K562 (cell line): ENCODE data around the gene GBF1. TPM values are rescaled to one million over a fixed set of nuclear protein-coding genes. Genes with fewer than 3 reads are reported as not detected.

Experiments used
- ATAC-seq: fragments of 200-7000 bp; cut with Tn5 transposase; 3 replicates; pipeline ENCODE4 v1.9.1; 2020; ENCODE audit warnings: moderate library complexity
- BruUV-seq: library from RNA; stranded (reverse); fragments of 400-500 nt; replicated peaks from 2 replicates; lab custom pipeline; 2021; lab: Mats Ljungman, UMichigan
- CTCF ChIA-PET: fragments of 300-600 bp; formaldehyde crosslinking; extraction: SDS; loops from one replicate; lab custom pipeline; 2021; ENCODE audit warnings: low intra/inter-chr PET ratio; lab: Yijun Ruan, JAX
- POLR2A ChIA-PET: fragments of 300-600, 350-650 bp; sonication (Branson Sonifier 250); formaldehyde crosslinking; extraction: SDS; loops from one replicate; lab custom pipeline; 2021; ENCODE audit warnings: antibody characterized with exemption, inconsistent platforms; lab: Yijun Ruan, JAX
- DNase-seq, 4 experiments: peaks; one replicate each; pipeline versions ENCODE4 v3.0.0 to v3.0.0-alpha.2; 2011 to 2018; ENCODE audit warnings: low spot score in 3 of 4, mixed read lengths in 3 of 4; ENCODE audit errors: extremely low read depth in 1 of 4
- FAIRE-seq: peaks from 2 replicates; lab custom pipeline; 2011; peaks lifted over from hg19 to GRCh38; lab: Jason Lieb, UNC
- H2AFZ ChIP-seq: 2 replicates; pipeline ENCODE4 v1.6.0; 2011; ENCODE audit warnings: low read depth, low read length, control low read depth, inconsistent platforms
- H3K27ac ChIP-seq: fragments of 200-600 bp; 3 replicates; pipeline ENCODE4 v1.8.0; 2011; ENCODE audit warnings: low read depth, mild to moderate bottlenecking, control low read depth, inconsistent platforms, low read length, moderate library complexity, mixed read lengths; ENCODE audit errors: extremely low read depth
- H3K27me3 ChIP-seq, 2 experiments: fragments of 300-600 bp in 1 of 2; 2 replicates in 1 of 2; 3 replicates in 1 of 2; pipeline versions ENCODE4 v1.6.0 to v1.8.0; 2011; ENCODE audit warnings: inconsistent platforms in 2 of 2, low read length in 2 of 2, mild to moderate bottlenecking in 1 of 2, mixed read lengths in 1 of 2, moderate library complexity in 1 of 2; ENCODE audit not compliant: control insufficient read depth in 2 of 2, insufficient read depth in 2 of 2
- H3K36me3 ChIP-seq: fragments of 300-600 bp; 3 replicates; pipeline ENCODE4 v1.8.0; 2011; ENCODE audit warnings: mild to moderate bottlenecking, low read length, inconsistent platforms; ENCODE audit not compliant: control insufficient read depth, insufficient read depth
- H3K4me1 ChIP-seq, 2 experiments: fragments of 200-600 bp in 1 of 2; replicated peaks in 1 of 2; 2 replicates in 1 of 2; 3 replicates in 1 of 2; pipeline versions ENCODE4 v1.5.1 to v1.8.0; 2011; ENCODE audit warnings: inconsistent platforms in 2 of 2, low read length in 2 of 2, mild to moderate bottlenecking in 1 of 2, mixed read lengths in 1 of 2, moderate library complexity in 1 of 2; ENCODE audit not compliant: control insufficient read depth in 2 of 2, insufficient read depth in 2 of 2
- H3K4me2 ChIP-seq: 2 replicates; pipeline ENCODE4 v1.6.1; 2011; ENCODE audit warnings: low read length, control low read depth, inconsistent platforms, mixed read lengths; ENCODE audit not compliant: insufficient read depth
- H3K4me3 ChIP-seq: fragments of 200-600 bp; sonication (generic), shearing (Covaris generic); 2 replicates; pipeline ENCODE4 v1.5.1; 2016; ENCODE audit warnings: control low read depth, inconsistent platforms
- H3K79me2 ChIP-seq: fragments of 200-600 bp; 3 replicates; pipeline ENCODE4 v1.8.0; 2011; ENCODE audit warnings: low read length, inconsistent platforms; ENCODE audit not compliant: control insufficient read depth, insufficient read depth
- H3K9ac ChIP-seq, 2 experiments: 2 replicates each; pipeline versions ENCODE4 v1.6.0 to v1.6.1; 2011; ENCODE audit warnings: low read depth in 2 of 2, low read length in 2 of 2, control low read depth in 1 of 2, inconsistent platforms in 1 of 2, mild to moderate bottlenecking in 1 of 2, mixed read lengths in 1 of 2; ENCODE audit not compliant: insufficient read depth in 1 of 2
- H3K9me1 ChIP-seq: one replicate; pipeline ENCODE4 v1.6.0; 2011; ENCODE audit warnings: inconsistent platforms, mild to moderate bottlenecking, low read length, moderate library complexity; ENCODE audit not compliant: control insufficient read depth, insufficient read depth
- H3K9me3 ChIP-seq: replicated peaks from 2 replicates; pipeline ENCODE4 v1.5.1; 2011; ENCODE audit warnings: low read depth, low read length, inconsistent platforms; ENCODE audit not compliant: control insufficient read depth, insufficient read depth
- H4K20me1 ChIP-seq: replicated peaks from 2 replicates; pipeline ENCODE4 v1.6.1; 2011; ENCODE audit warnings: low read length, inconsistent platforms, mixed read lengths; ENCODE audit not compliant: control insufficient read depth, insufficient read depth
- DLX4 ChIP-seq: fragments of 250-450 bp; sonication (Bioruptor Pico); IDR thresholded peaks from 2 replicates; pipeline ENCODE4 v1.6.1; 2021; ENCODE audit warnings: mild to moderate bottlenecking
- EGR1 ChIP-seq: fragments of 450-650 bp; conservative IDR thresholded peaks from 2 replicates; pipeline ENCODE4 v1.6.1; 2017; ENCODE audit warnings: mild to moderate bottlenecking
- MGA ChIP-seq: fragments of 450-650 bp; IDR thresholded peaks from 2 replicates; pipeline ENCODE4 v1.6.1; 2016; ENCODE audit warnings: mild to moderate bottlenecking, moderate library complexity
- POLR2G ChIP-seq: fragments of 200-400 bp; formaldehyde crosslinking; IDR thresholded peaks from 2 replicates; pipeline ENCODE4 v1.6.1; 2017; ENCODE audit warnings: low read depth, mild to moderate bottlenecking, antibody characterized with exemption, low read length, moderate library complexity
- TCF3 ChIP-seq: sonication (generic); formaldehyde crosslinking; IDR thresholded peaks from 2 replicates; pipeline ENCODE4 v1.4.0; 2020; ENCODE audit warnings: mild to moderate bottlenecking, missing genetic modification reagents
- ZNF431 ChIP-seq: sonication (generic); formaldehyde crosslinking; IDR thresholded peaks from 2 replicates; pipeline ENCODE4 v1.8.0; 2022; ENCODE audit warnings: mild to moderate bottlenecking, missing genetic modification reagents
- WGBS: fragments of 100-300 bp; shearing (Covaris generic); methylation state at CpG from one replicate; pipeline ENCODE4 v1.1.6; 2016; ENCODE audit warnings: low coverage, mixed read lengths; ENCODE audit not compliant: insufficient coverage; ENCODE audit errors: missing lambda C conversion rate; 5-methylcytosine and 5-hydroxymethylcytosine counted together
- in situ Hi-C: fragments of 300-500 bp; cut with MboI; formaldehyde crosslinking; loops from 4 replicates; pipeline ENCODE4 v1.15.0; 2018; ENCODE audit warnings: inconsistent platforms, mixed read lengths
- intact Hi-C: fragments of 100-400 bp; cut with micrococcal nuclease; formaldehyde crosslinking; loops from 2 replicates; pipeline ENCODE4 v1.14.2; 2022
- polyA plus RNA-seq, 8 experiments: library from polyadenylated mRNA; depleted of rRNA in 4 of 8; stranded (reverse) in 5 of 8; unstranded in 3 of 8; fragments of >200 nt; fragmentation: Nextera tagmentation in 2 of 8; fragmentation: Illumina TruSeq in 1 of 8; extraction: Ambion mirVana in 2 of 8; extraction: Trizol in 1 of 8; gene quantifications; 2 replicates each; pipeline versions ENCODE4 v1.2.1 to v1.2.3, GENCODE V29; 2011 to 2014; ENCODE audit warnings: inconsistent platforms in 1 of 8, missing spikeins in 1 of 8
- total RNA-seq, 7 experiments: library from RNA; depleted of rRNA in 6 of 7; stranded (reverse); fragments of >200 nt in 6 of 7; fragmentation: Illumina TruSeq in 2 of 7; extraction: Trizol in 2 of 7; gene quantifications; 2 replicates each; pipeline versions ENCODE4 v1.2.1 to v1.2.3, GENCODE V29; 2011 to 2021; ENCODE audit warnings: low replicate concordance in 1 of 7

The GBF1 gene
- total and polyA plus RNA-seq, 9 of the 15 experiments (the other 6 are each of a cell fraction or from before 2014, with no cell fraction given), result 0.69 to 28.0 (median 10.3) TPM

DNA sequence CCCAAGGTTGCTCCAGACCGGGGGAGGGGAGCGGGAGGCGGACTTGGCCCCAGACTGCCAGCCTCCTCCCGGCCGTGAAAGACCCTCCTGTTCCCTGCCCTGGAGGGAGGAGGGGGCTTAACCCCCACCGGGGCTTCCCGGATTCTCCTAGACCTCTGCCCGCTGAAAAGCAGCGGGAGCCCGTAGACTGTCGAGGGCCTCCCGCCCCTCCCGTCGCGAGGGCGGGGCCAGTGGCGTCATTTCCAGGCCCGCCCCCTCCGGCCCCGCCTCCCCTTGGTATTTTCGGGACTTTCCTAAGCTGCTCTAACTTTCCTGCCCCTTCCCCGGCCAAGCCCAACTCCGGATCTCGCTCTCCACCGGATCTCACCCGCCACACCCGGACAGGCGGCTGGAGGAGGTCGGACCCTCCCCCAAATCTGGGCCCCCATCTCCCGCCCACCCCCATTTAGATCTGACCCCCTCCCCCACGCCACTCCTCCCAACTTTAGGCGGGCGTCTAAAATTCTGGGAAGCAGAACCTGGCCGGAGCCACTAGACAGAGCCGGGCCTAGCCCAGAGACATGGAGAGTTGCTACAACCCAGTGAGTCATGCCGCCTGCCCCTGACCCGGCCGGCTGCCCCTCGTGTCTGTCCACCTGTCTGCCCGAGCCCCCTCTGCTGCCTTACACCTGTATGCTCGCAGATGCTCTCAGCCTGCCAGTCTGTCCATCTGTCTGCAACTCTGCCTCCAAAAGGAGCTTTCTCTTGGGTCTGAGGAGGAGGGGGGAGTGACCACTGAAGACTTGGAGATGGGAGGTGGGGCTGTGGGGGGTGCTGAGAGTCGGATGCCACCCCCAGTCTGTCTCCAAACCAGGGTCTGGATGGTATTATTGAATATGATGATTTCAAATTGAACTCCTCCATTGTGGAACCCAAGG is 150.3 kb downstream of the GBF1 start, which contains the start of gene NFKB2 (continued):
- TF ChIP-seq POLR2G (peak; percentile 56), DLX4 (CRISPR knock-in tag) (no peak), TCF3 (CRISPR knock-in tag) (no peak), ZNF431 (CRISPR knock-in tag) (no peak)

GRCh38 chr10:102396317-102396650 is 151.0 kb downstream of the GBF1 start:
- FAIRE-seq (no peak), ATAC-seq (no peak), DNase-seq (peak in 3 of 4 experiments; percentile 23 to 42 (median 23))
- H3K4me2 ChIP-seq, result peak overlapping the region; percentile 99
- intact Hi-C loops, result loop anchor here (5.0 kb wide), 1 partner anchor 229 kb away; no protein-coding TSS in a partner anchor
- no peaks in the 10 kb centered on the region for H3K9me1 ChIP-seq
- H4K20me1 ChIP-seq, result no peaks in the 10 kb centered on the region
- POLR2A ChIA-PET, result interaction anchor here (0.5 to 1.3 kb wide), 2 partner anchors 12 to 26 kb away, joined by 3 read pairs; no protein-coding TSS in a partner anchor
- WGBS, result 33% methylated on average over 2 of the region's 4 CpGs
- peak overlapping the region; percentile 70; the same call in 2 of the 3 replicates for H3K27ac ChIP-seq
- peak overlapping the region; percentile 65 to 90; a peak in 3 of 4 replicates for H3K9ac ChIP-seq
- H3K27me3 ChIP-seq, result no peaks in the 10 kb centered on the region
- peak overlapping the region; percentile 78 for H3K4me3 ChIP-seq
- BruUV-seq, result no TSS peak
- H3K4me1 ChIP-seq, result peaks cover 14 to 54% of the 10 kb centered on the region in 2 experiments; a peak in 4 of 5 replicates
- CTCF ChIA-PET, result interaction anchor here (0.7 kb wide), 1 partner anchor 14 kb away, joined by 4 read pairs; no protein-coding TSS in a partner anchor
- H2AFZ ChIP-seq, result peak overlapping the region; percentile 63; the same call in 1 of the 2 replicates
- no peaks in the 10 kb centered on the region for H3K9me3 ChIP-seq
- in situ Hi-C loops, result loop anchor here (25.0 kb wide), 1 partner anchor 191 kb away; no protein-coding TSS in a partner anchor
- H3K36me3 ChIP-seq, result peaks cover 16% of the 10 kb centered on the region; the same call in 1 of the 3 replicates
- peaks cover 7% of the 10 kb centered on the region; the same call in 1 of the 3 replicates for H3K79me2 ChIP-seq
- TF ChIP-seq MGA (0 out of 2 replicates have a peak, but pooled peaks have one; percentile 23), EGR1 (peak; percentile 19; the same call in 1 of the 2 replicates)
